NT2/D1 (cell line): Measurements from ENCODE around the gene PPIB.

Experiments
- DNase-seq: peaks from one replicate; pipeline ENCODE4 v3.0.0-alpha.2; 2011; ENCODE audit warnings: low read depth, low spot score
- H3K27me3 ChIP-seq: 2 replicates; pipeline ENCODE4 v1.6.0; 2011; ENCODE audit warnings: mild to moderate bottlenecking; ENCODE audit not compliant: insufficient read length, insufficient read depth
- H3K36me3 ChIP-seq: 2 replicates; pipeline ENCODE4 v1.6.1; 2011; ENCODE audit warnings: mild to moderate bottlenecking, low read length, mixed read lengths; ENCODE audit not compliant: insufficient read depth, insufficient read length
- H3K4me1 ChIP-seq: 2 replicates; pipeline ENCODE4 v1.5.1; 2011; ENCODE audit not compliant: insufficient read depth, insufficient read length
- H3K4me3 ChIP-seq: 2 replicates; pipeline ENCODE4 v1.5.1; 2011; ENCODE audit warnings: low read depth; ENCODE audit not compliant: insufficient read length
- H3K9ac ChIP-seq: 2 replicates; pipeline ENCODE4 v1.6.0; 2011; ENCODE audit warnings: low read depth; ENCODE audit not compliant: insufficient read length
- H3K9me3 ChIP-seq: 2 replicates; pipeline ENCODE4 v1.5.1; 2011; ENCODE audit warnings: mild to moderate bottlenecking, low read length; ENCODE audit not compliant: insufficient read depth
- SUZ12 ChIP-seq: IDR thresholded peaks from 2 replicates; pipeline ENCODE4 v1.6.1; 2011; ENCODE audit not compliant: insufficient read length, insufficient read depth; ENCODE audit errors: extremely low read depth

Gene PPIB

DNA sequence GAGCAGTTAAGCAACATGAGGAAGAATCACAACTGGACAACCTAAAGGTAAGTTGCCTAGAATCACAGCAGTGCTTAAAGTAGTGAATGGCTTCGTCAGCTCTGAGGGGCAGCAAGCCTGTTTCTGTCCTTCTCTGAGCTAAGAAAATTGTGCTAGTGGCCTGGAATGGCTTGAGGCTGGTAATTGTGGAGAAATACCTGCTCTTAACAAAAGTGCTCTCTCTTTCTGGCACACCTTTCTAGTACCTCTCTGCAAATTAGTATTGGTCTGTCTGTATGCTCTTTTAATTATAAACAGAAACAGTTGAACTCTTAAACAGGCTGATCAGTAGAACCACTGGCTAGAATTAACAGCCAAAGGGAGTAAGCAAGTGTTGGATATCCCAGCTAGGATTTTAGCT, 55.5 kb downstream of the PPIB start:
- H3K4me3 ChIP-seq: no peak overlapping the region
- no peak overlapping the region for H3K9ac ChIP-seq
- TF ChIP-seq SUZ12: no peak
- no peaks in the 10 kb centered on the region for H3K27me3 ChIP-seq
- DNase-seq: no peak
- peaks cover 1% of the 10 kb centered on the region for H3K4me1 ChIP-seq
- H3K9me3 ChIP-seq: no peaks in the 10 kb centered on the region
- peaks cover 1% of the 10 kb centered on the region for H3K36me3 ChIP-seq
